Rectal smooth muscle tissue (tissue), 1 donor: Measurements from ENCODE around the gene HDAC4.
A peak's percentile ranks its signal among the peaks of the same experiment; 100 is the strongest.

Experiments used
- H3K27ac ChIP-seq: one replicate; pipeline ENCODE4 v1.7.0; 2013; ENCODE audit warnings: low read depth, low read length, inconsistent platforms
- H3K27me3 ChIP-seq: one replicate; pipeline ENCODE4 v1.7.0; 2013; ENCODE audit warnings: low read length; ENCODE audit not compliant: control insufficient read depth, insufficient read depth
- H3K36me3 ChIP-seq: one replicate; pipeline ENCODE4 v1.7.0; 2013; ENCODE audit warnings: low read length; ENCODE audit not compliant: control insufficient read depth, insufficient read depth
- H3K4me1 ChIP-seq: one replicate; pipeline ENCODE4 v1.7.0; 2013; ENCODE audit warnings: low read length; ENCODE audit not compliant: control insufficient read depth, insufficient read depth
- H3K4me3 ChIP-seq: one replicate; pipeline ENCODE4 v1.7.0; 2013; ENCODE audit warnings: low read length
- H3K9ac ChIP-seq: one replicate; pipeline ENCODE4 v1.7.0; 2013; ENCODE audit warnings: low read length

HDAC4 gene

DNA sequence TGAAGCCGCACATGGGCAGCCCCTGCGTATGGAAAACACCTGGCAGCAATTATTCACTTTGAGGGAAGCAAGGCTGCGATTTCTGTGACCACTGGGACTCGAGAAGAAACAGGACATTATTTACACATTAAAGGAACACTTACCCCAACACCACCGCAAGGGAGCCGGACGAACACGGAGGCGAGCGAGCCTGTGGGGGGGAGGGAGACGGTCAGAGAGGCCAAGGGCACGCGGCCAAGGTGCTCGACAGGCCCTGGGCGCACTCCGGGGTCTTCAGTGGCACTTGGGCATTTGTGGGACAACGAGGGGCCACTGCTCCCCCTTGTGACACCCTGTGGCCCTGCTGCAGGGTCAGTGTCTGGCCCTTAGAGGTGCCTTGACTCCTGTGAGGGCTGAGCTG is 306.0 kb downstream of the HDAC4 start:
- Histone ChIP-seq H3K27ac (no peak overlapping the region), H3K9ac (no peak overlapping the region), H3K36me3 (peaks cover 7% of the 10 kb centered on the region), H3K4me3 (no peak overlapping the region), H3K4me1 (no peaks in the 10 kb centered on the region), H3K27me3 (no peaks in the 10 kb centered on the region)

DNA sequence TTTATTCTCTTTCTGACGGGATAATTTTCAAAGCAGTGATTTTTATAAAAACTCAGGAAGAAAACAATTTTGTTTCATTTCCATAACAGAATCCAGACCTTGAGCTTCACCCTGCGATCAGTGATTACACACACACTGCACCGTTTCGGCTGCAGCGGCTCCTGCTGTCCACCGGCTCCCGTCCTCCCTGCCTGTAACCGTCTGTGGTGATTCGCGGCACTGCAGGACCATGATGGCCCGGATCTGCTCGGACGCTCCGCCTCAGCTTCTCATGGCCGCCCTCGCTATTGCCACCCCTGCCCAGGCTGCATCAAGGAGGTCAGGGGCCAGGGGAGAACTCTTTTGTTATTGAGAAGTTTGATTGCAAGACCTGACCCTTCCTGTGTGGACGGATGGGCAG is 306.9 kb downstream of the HDAC4 start:
- Histone ChIP-seq H3K4me3 (no peak overlapping the region), H3K4me1 (no peaks in the 10 kb centered on the region), H3K27ac (no peak overlapping the region), H3K36me3 (peaks cover 6% of the 10 kb centered on the region), H3K9ac (no peak overlapping the region), H3K27me3 (no peaks in the 10 kb centered on the region)

DNA sequence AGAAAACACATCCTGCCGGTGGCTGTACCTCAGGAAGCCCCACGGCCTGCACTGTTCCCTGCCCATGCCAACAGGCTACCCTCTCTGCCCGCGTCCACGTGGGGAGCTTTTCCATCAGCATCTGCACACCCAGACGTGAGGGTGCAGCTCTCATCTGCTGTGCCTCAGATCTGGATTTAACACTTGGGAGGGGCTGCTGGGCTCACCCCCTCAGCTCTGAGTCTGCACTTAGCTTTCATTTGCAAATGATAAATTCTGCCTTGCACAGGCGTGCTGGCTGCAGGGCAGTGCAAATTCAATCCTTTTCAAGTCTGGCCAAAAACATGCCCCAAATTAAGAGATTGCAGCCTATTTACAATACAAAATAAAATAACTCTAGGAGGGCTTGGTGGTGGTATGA is 307.3 kb downstream of the HDAC4 start:
- Histone ChIP-seq H3K9ac (no peak overlapping the region), H3K4me3 (no peak overlapping the region), H3K36me3 (peaks cover 6% of the 10 kb centered on the region), H3K4me1 (no peaks in the 10 kb centered on the region), H3K27me3 (no peaks in the 10 kb centered on the region), H3K27ac (no peak overlapping the region)

DNA sequence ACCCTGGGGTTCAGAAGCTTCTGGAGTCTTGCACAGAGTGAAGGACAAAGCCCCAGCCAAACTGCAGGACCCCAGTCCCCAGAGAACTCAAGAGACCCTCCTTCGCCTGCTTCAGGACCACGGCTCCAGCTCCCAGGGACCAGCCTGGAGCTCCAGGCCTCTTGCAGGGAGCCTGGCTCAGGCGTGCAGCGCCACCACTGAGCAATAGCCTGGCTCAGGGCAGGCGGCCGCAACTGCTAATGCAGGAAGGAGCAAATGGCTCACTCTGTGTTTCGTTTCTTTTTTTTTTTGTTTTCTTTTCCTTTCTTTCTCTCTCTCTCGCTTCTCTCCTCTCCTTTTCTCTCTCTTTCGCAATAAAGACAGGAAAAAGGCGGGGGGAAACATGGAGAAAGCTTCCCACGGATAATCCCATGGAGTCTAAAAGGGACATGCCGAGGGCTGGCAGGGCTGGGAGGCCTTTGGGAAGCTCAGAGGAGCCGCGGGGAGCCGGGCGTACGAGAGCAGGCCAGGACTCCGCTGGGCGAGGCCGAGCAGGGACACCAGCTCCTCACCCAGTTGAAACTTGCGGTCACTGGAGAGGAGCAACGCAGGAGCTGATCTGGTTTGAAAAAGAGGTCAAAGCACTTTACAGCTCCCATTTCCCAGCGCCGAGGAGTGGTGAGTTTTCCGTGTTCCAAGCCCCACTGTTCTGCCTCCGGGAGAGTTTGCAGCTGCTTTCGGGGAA is 308.1 kb downstream of the HDAC4 start:
- peaks cover 14% of the 10 kb centered on the region for H3K36me3 ChIP-seq
- H3K9ac ChIP-seq, result no peak overlapping the region
- H3K4me1 ChIP-seq, result no peaks in the 10 kb centered on the region
- no peak overlapping the region for H3K4me3 ChIP-seq
- H3K27ac ChIP-seq, result no peak overlapping the region
- H3K27me3 ChIP-seq, result no peaks in the 10 kb centered on the region

DNA sequence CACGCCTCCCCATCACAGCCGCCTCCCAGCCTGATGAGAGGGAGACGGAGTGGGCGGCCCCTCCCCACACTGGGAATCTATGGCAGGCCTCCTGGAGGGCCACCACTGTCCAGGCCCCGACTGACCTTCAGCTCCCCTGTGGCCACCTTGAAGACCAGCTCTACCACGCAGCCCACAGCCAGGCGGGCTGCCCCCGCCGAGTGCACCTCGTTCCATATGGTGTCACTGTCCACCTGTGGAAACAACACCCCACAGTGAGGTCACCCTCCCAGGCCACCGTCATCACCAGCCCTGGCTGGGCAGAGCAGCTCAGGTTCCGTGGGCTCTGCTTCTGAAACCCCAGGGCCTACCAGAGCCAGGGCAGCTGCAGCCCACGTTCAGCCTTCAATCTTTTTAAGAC is 310.9 kb downstream of the HDAC4 start:
- Histone ChIP-seq H3K27me3 (no peaks in the 10 kb centered on the region), H3K9ac (no peak overlapping the region), H3K27ac (no peak overlapping the region), H3K36me3 (peaks cover 24% of the 10 kb centered on the region), H3K4me3 (no peak overlapping the region), H3K4me1 (no peaks in the 10 kb centered on the region)

DNA sequence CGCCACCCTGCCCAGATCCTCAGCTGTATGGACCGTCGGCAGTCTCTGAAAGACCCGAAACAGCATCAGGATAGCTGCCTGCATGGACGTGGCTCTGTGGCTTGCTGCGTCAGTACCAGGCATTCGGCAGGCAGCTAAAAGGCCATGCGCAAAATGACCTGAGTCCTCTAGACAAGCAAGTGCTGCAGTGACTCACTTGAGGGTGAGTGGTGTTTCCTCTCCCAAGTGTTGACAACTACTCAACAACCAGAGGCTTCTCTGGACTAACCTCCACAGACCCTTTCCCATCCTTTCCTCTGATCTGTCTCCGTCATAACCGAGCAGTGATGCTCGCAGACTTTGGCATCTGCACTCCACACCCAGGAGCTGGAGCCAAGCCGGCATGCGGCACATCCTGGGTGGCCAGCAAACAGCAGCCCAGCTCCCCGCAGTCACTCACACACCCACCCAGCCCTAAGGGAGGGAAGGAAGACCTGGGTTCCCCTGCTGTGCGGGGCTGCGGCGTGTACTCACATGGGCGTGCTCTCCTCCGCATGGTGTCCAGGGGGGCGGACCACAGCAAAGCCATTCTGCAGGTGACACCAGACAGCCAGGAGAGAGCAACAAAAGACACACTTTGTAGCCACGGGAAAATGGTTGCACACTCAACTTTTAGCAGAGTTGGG is 313.6 kb downstream of the HDAC4 start:
- peaks cover 2% of the 10 kb centered on the region for H3K4me1 ChIP-seq
- no peak overlapping the region for H3K9ac ChIP-seq
- no peaks in the 10 kb centered on the region for H3K27me3 ChIP-seq
- no peak overlapping the region for H3K27ac ChIP-seq
- peaks cover 36% of the 10 kb centered on the region for H3K36me3 ChIP-seq
- H3K4me3 ChIP-seq, result no peak overlapping the region

DNA sequence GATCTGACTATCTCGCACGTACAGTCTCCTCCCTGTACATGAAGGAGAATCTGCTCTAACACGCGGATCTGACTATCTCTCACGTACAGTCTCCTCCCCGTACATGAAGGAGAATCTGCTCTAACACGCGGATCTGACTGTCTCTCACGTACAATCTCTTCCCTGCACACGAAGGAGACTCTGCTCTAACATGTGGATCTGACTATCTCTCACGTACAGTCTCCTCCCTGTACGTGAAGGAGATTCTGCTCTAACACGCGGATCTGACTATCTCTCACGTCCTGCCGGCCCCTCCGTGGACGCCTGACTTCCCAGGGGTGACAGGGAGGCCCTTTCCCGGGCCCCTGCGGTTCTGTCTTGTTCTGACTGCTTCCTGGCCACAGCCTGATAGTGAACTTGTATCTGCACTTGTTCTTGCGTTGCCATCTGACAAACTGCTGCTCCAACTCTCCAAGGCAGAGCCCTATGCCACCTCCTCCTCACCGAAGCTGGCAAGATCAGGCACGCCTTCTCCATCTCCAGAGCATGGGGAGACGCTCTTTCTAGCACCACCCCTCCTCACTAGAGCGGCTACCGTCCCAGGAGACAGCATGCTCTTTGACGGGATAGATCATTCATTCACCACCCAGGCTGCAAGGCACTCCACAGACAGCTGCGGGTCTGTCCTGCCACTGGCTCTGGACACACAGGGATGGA is 314.3 kb downstream of the HDAC4 start:
- Histone ChIP-seq H3K4me3 (no peak overlapping the region), H3K36me3 (peaks cover 36% of the 10 kb centered on the region), H3K27ac (no peak overlapping the region), H3K9ac (no peak overlapping the region), H3K4me1 (peaks cover 2% of the 10 kb centered on the region), H3K27me3 (no peaks in the 10 kb centered on the region)

DNA sequence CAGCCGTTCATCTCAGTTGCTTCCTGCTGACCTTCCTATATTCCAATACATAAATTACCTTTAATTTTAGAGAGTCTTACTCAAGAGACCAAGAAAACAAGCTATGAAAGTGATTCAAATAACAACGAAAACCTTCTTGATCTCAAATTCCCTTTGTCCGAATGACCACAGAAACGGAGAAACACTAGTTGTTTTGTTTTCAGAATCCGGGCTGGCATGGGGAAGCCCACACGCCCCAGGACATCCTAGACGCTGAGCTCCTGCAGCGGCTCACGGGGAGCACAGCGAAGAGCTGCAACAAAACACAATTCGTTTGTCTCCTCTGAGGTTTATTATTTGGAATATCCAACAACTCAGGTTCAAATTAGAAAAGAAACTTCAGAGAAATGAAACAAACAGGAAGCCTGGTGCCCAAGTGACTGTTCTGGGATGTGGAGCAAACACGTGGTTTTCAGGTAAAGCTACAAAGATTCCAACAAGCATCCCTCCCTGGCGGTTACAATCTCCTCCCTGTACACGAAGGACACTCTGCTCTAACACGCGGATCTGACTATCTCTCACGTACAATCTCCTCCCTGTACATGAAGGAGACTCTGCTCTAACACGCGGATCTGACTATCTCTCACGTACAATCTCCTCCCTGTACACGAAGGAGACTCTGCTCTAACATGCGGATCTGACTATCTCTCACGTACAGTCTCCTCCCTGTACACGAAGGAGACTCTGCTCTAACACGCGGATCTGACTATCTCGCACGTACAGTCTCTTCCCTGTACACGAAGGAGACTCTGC is 315.4 kb downstream of the HDAC4 start:
- H3K36me3 ChIP-seq, result peaks cover 36% of the 10 kb centered on the region
- no peak overlapping the region for H3K9ac ChIP-seq

DNA sequence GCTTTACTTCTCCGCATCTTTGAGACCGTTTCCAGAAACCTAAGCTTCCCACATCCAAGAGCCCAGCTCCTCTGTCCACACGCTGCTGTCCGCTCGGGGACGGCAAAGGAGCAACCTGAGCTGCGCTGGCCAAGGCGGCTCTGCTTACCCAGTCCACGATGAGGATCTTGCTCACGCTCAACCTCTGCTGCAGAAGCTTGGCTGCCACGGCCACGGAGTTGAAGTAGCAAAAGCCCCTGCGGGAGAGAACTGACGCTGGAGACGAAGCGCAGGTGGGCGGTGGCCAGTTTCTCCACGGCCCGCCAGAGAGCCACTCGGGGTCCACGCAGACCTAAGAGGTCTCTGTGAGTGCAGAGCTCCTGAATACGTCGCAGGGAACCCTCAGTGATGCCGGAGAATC is 316.8 kb downstream of the HDAC4 start:
- no peaks in the 10 kb centered on the region for H3K27me3 ChIP-seq
- no peak overlapping the region for H3K9ac ChIP-seq
- H3K36me3 ChIP-seq, result peaks cover 45% of the 10 kb centered on the region
- no peak overlapping the region for H3K4me3 ChIP-seq
- peaks cover 2% of the 10 kb centered on the region for H3K4me1 ChIP-seq
- no peak overlapping the region for H3K27ac ChIP-seq

More for the DNA sequence above, 315.4 kb downstream of the HDAC4 start:
- Histone ChIP-seq H3K4me3 (no peak overlapping the region), H3K27me3 (no peaks in the 10 kb centered on the region), H3K27ac (no peak overlapping the region), H3K4me1 (peaks cover 2% of the 10 kb centered on the region)

DNA sequence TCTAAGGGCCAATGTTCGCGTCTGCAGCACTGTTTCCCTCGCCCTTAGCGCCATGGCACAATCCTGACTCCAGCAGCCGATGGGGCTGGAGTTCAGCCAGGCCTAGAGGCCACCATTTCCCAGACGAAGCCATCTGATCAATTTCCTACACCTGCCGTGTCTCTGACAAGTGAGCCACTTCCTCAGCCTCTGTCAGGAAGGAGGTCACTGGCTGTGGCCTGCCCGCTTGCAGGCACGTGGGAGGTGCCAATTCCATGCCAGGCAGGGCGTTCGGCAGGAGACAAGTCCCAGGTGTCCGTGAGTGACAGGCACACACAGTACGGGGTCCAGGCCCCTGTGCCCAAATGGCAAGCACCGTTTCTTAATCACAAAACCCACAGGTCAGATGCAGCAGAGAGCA is 318.4 kb downstream of the HDAC4 start:
- Histone ChIP-seq H3K27me3 (no peaks in the 10 kb centered on the region), H3K27ac (peak overlapping the region; percentile 27), H3K36me3 (peaks cover 35% of the 10 kb centered on the region), H3K4me1 (peaks cover 2% of the 10 kb centered on the region), H3K9ac (no peak overlapping the region), H3K4me3 (no peak overlapping the region)

DNA sequence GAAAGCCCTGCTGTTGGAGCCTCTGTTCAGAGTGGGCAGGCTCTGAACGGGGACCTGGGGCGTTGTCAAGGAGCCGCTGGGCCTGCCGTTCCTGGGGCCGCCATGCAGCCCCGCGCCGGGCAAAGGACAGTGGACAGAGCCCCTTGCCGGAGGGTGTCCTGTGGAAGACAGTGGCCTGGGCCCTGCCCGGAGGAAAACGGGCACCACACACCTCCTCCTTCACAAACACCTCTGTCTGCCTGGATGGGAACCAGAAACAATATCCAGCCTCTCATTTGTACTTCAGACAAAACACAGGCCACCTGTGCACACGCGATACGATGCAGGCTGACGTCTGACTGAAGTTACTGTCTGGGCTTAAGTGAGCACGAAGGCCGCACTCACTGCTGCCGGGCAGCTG is 319.2 kb downstream of the HDAC4 start:
- Histone ChIP-seq H3K4me1 (peaks cover 2% of the 10 kb centered on the region), H3K27ac (no peak overlapping the region), H3K4me3 (no peak overlapping the region), H3K27me3 (no peaks in the 10 kb centered on the region), H3K9ac (no peak overlapping the region), H3K36me3 (peaks cover 30% of the 10 kb centered on the region)

DNA sequence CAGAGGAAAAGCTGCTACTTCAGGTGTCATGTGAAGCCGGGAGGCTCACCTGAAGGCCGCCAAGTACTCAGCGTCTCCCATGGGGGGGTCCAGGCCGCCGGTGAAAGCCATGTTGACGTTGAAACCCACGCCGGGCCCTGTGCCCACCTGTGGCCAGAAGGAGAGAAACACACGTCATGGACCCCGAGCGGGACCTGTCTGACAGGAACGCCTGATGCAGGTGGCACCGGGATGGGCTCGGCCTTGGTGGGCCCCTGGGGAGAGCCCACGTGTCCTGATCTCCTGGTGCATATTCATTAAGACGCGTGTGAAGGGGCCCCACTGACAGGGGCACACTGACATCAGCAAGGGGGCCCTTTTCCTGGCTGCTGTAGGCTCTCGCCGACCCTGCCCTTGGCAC is 319.8 kb downstream of the HDAC4 start:
- Histone ChIP-seq H3K27me3 (no peaks in the 10 kb centered on the region), H3K27ac (no peak overlapping the region), H3K4me1 (peaks cover 2% of the 10 kb centered on the region), H3K4me3 (no peak overlapping the region), H3K36me3 (peaks cover 27% of the 10 kb centered on the region), H3K9ac (no peak overlapping the region)
